ENCODE data around the gene LSM2. TPM values are rescaled to one million over a fixed set of nuclear protein-coding genes. Genes with fewer than 3 reads are reported as not detected.
"Not testable (repeated sequence)": the region's sequence is repeated elsewhere in the genome, so short reads cannot be mapped to it uniquely, and the experiment has no call there.

Gene LSM2
- polyA plus RNA-seq, 1 donor (not counting 4 experiments of a cell fraction or from before 2014, with no cell fraction given): 46.5 TPM

- FAIRE-seq: no peak
Observed at GRCh38 chr6:31842053-31842452, 35.3 kb upstream of the LSM2 start.

DNA sequence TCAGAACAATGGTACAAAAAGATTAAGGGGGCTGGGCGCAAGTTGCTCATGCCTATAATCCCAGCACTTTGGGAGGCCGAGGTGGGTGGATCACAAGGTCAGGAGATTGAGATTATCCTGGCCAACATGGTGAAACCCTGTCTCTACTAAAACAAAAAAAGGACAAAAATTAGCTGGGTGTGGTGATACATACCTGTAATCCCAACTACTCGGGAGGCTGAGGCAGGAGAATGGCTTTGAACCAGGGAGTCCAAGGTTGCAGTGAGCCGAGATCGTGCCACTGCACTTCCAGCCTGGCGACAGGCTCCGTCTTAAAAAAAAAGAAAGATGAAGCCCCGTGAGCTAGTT lies 33.0 kb upstream of the LSM2 start:
- H3K9ac ChIP-seq (ENCODE audit: control insufficient read depth, extremely low read depth, insufficient read depth, low read length); dilution Hi-C loops (cut with MboI; ENCODE audit: extremely low pct_ligation_motif_present, low sequenced_read_pairs); H2AFZ ChIP-seq (ENCODE audit: control insufficient read depth, low read length); H3K27ac ChIP-seq (ENCODE audit: control insufficient read depth, insufficient read depth, low read length); H3K4me2 ChIP-seq (ENCODE audit: control insufficient read depth, extremely low read depth, insufficient read depth, low read depth, low read length); H3K9me3 ChIP-seq (ENCODE audit: control insufficient read depth, low read depth, low read length); H3K9me1 ChIP-seq (ENCODE audit: control insufficient read depth, extremely low read depth, insufficient read depth, low read length); H3K4me3 ChIP-seq (ENCODE audit: control insufficient read depth in 2 of 3, extremely low read depth in 1 of 3, insufficient read depth in 2 of 3, low read depth in 1 of 3, low read length in 3 of 3); H3K27me3 ChIP-seq (ENCODE audit: control insufficient read depth, extremely low read depth, insufficient read depth, low read length); FAIRE-seq; DNase-seq (ENCODE audit: low read depth, low spot score): not testable (repeated sequence)
- Histone ChIP-seq H4K20me1 (ENCODE audit: control insufficient read depth, extremely low read depth, insufficient read depth, low read length) (peaks cover 39% of the 10 kb centered on the region), H3K4me1 (ENCODE audit: control insufficient read depth, extremely low read depth, insufficient read depth, low read length) (peaks cover 15% of the 10 kb centered on the region), H3K36me3 (ENCODE audit: control insufficient read depth in 2 of 2, extremely low read depth in 1 of 2, insufficient read depth in 2 of 2, low read length in 2 of 2) (peaks cover 23 to 37% of the 10 kb centered on the region in 2 experiments), H3K79me2 (ENCODE audit: control insufficient read depth, insufficient read depth, low read length) (peaks cover 44% of the 10 kb centered on the region)

More at GRCh38 chr6:31842053-31842452, 35.3 kb upstream of the LSM2 start:
- H3K9me3 ChIP-seq (ENCODE audit: control insufficient read depth, low read depth, low read length): no peaks in the 10 kb centered on the region
- H3K27me3 ChIP-seq (ENCODE audit: control insufficient read depth, extremely low read depth, insufficient read depth, low read length): no peaks in the 10 kb centered on the region
- H3K79me2 ChIP-seq (ENCODE audit: control insufficient read depth, insufficient read depth, low read length): peaks cover 21% of the 10 kb centered on the region
- no peak overlapping the region for H3K4me2 ChIP-seq (ENCODE audit: control insufficient read depth, extremely low read depth, insufficient read depth, low read depth, low read length)
- TF ChIP-seq EZH2 (IDR thresholded peaks at IDR 0.05; ENCODE audit: low read length): no peak
- TF ChIP-seq, protein P1, sequence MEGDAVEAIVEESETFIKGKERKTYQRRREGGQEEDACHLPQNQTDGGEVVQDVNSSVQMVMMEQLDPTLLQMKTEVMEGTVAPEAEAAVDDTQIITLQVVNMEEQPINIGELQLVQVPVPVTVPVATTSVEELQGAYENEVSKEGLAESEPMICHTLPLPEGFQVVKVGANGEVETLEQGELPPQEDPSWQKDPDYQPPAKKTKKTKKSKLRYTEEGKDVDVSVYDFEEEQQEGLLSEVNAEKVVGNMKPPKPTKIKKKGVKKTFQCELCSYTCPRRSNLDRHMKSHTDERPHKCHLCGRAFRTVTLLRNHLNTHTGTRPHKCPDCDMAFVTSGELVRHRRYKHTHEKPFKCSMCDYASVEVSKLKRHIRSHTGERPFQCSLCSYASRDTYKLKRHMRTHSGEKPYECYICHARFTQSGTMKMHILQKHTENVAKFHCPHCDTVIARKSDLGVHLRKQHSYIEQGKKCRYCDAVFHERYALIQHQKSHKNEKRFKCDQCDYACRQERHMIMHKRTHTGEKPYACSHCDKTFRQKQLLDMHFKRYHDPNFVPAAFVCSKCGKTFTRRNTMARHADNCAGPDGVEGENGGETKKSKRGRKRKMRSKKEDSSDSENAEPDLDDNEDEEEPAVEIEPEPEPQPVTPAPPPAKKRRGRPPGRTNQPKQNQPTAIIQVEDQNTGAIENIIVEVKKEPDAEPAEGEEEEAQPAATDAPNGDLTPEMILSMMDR (optimal IDR thresholded peaks at IDR 0.05 in 1 of 3, IDR thresholded peaks at IDR 0.05 in 1 of 3, conservative IDR thresholded peaks at IDR 0.05 in 1 of 3; ENCODE audit: extremely low read depth in 1 of 3, insufficient read depth in 2 of 3, low read length in 3 of 3): no peak
- DNase-seq (ENCODE audit: low read depth, low spot score): no peak
- H3K36me3 ChIP-seq (ENCODE audit: control insufficient read depth in 2 of 2, extremely low read depth in 1 of 2, insufficient read depth in 2 of 2, low read length in 2 of 2): peaks cover 23 to 25% of the 10 kb centered on the region in 2 experiments
- H3K9me1 ChIP-seq (ENCODE audit: control insufficient read depth, extremely low read depth, insufficient read depth, low read length): peaks cover 2% of the 10 kb centered on the region
- H3K4me3 ChIP-seq (ENCODE audit: control insufficient read depth in 2 of 3, extremely low read depth in 1 of 3, insufficient read depth in 2 of 3, low read depth in 1 of 3, low read length in 3 of 3): no peak overlapping the region
- dilution Hi-C loops (cut with MboI; ENCODE audit: extremely low pct_ligation_motif_present, low sequenced_read_pairs): no loop called here
- no peak overlapping the region for H2AFZ ChIP-seq (ENCODE audit: control insufficient read depth, low read length)
- peaks cover 14% of the 10 kb centered on the region for H3K4me1 ChIP-seq (ENCODE audit: control insufficient read depth, extremely low read depth, insufficient read depth, low read length)
- no peak overlapping the region for H3K27ac ChIP-seq (ENCODE audit: control insufficient read depth, insufficient read depth, low read length)
- H4K20me1 ChIP-seq (ENCODE audit: control insufficient read depth, extremely low read depth, insufficient read depth, low read length): peaks cover 27% of the 10 kb centered on the region
- no peak overlapping the region for H3K9ac ChIP-seq (ENCODE audit: control insufficient read depth, extremely low read depth, insufficient read depth, low read length)

DNA sequence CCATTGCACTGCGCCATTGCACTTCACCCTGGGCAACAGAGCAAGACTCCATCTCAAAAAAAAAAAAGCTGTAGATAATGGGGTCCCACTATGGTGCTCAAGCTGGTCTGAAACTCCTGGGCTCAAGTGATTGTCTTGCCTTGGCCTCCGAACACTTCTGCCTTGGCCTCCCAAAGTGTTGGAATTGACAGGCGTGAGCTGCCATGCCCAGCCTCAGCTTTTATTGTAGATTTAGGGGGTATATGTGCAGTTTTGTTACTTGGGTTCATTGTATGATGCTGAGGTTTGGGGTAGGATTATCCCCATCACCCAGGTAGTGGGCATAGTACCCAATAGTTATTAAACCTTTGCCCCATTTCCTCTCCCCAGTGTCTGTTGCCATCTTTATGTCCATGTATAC lies 32.2 kb upstream of the LSM2 start:
- dilution Hi-C loops (cut with MboI; ENCODE audit: extremely low pct_ligation_motif_present, low sequenced_read_pairs): no loop called here
- TF ChIP-seq, protein P1 (optimal IDR thresholded peaks at IDR 0.05 in 1 of 3, IDR thresholded peaks at IDR 0.05 in 1 of 3, conservative IDR thresholded peaks at IDR 0.05 in 1 of 3; ENCODE audit: extremely low read depth in 1 of 3, insufficient read depth in 2 of 3, low read length in 3 of 3): no peak
- no peak for TF ChIP-seq EZH2 (IDR thresholded peaks at IDR 0.05; ENCODE audit: low read length)
- Histone ChIP-seq H3K36me3 (ENCODE audit: control insufficient read depth in 2 of 2, extremely low read depth in 1 of 2, insufficient read depth in 2 of 2, low read length in 2 of 2) (peaks cover 23 to 37% of the 10 kb centered on the region in 2 experiments), H4K20me1 (ENCODE audit: control insufficient read depth, extremely low read depth, insufficient read depth, low read length) (peaks cover 39% of the 10 kb centered on the region), H3K27me3 (ENCODE audit: control insufficient read depth, extremely low read depth, insufficient read depth, low read length) (no peaks in the 10 kb centered on the region), H3K4me2 (ENCODE audit: control insufficient read depth, extremely low read depth, insufficient read depth, low read depth, low read length) (peak overlapping the region; percentile 27), H3K4me1 (ENCODE audit: control insufficient read depth, extremely low read depth, insufficient read depth, low read length) (peaks cover 15% of the 10 kb centered on the region), H3K27ac (ENCODE audit: control insufficient read depth, insufficient read depth, low read length) (no peak overlapping the region), H2AFZ (ENCODE audit: control insufficient read depth, low read length) (no peak overlapping the region), H3K9me3 (ENCODE audit: control insufficient read depth, low read depth, low read length) (no peaks in the 10 kb centered on the region), H3K9me1 (ENCODE audit: control insufficient read depth, extremely low read depth, insufficient read depth, low read length) (peaks cover 2% of the 10 kb centered on the region), H3K9ac (ENCODE audit: control insufficient read depth, extremely low read depth, insufficient read depth, low read length) (no peak overlapping the region), H3K4me3 (ENCODE audit: control insufficient read depth in 2 of 3, extremely low read depth in 1 of 3, insufficient read depth in 2 of 3, low read depth in 1 of 3, low read length in 3 of 3) (peak overlapping the region in 1 of 3 experiments; percentile 34), H3K79me2 (ENCODE audit: control insufficient read depth, insufficient read depth, low read length) (peaks cover 45% of the 10 kb centered on the region)
- FAIRE-seq (no peak), DNase-seq (ENCODE audit: low read depth, low spot score) (no peak)

DNA sequence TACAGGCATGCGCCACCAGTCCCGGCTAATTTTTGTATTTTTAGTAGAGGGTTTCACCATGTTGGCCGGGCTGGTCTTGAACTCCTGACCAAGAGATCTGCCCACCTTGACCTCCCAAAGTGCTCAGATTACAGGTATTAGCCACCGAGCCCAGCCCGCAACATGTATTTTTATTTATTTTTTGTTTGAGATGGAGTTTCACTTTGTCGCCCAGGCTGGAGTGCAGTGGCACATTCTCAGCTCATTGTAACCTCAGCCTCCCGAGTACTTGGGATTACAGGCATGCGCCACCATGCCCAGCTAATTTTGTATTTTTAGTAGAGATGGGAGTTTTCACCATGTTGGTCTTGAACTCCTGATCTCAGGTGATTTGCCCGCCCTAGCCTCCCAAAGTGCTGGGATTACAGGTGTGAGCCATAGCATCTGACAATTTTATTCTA lies 31.4 kb upstream of the LSM2 start:
- H2AFZ ChIP-seq (ENCODE audit: control insufficient read depth, low read length); H3K27ac ChIP-seq (ENCODE audit: control insufficient read depth, insufficient read depth, low read length); H3K9me3 ChIP-seq (ENCODE audit: control insufficient read depth, low read depth, low read length); FAIRE-seq; H3K9me1 ChIP-seq (ENCODE audit: control insufficient read depth, extremely low read depth, insufficient read depth, low read length); dilution Hi-C loops (cut with MboI; ENCODE audit: extremely low pct_ligation_motif_present, low sequenced_read_pairs); H3K27me3 ChIP-seq (ENCODE audit: control insufficient read depth, extremely low read depth, insufficient read depth, low read length); DNase-seq (ENCODE audit: low read depth, low spot score): not testable (repeated sequence)
- Histone ChIP-seq H4K20me1 (ENCODE audit: control insufficient read depth, extremely low read depth, insufficient read depth, low read length) (peaks cover 39% of the 10 kb centered on the region), H3K36me3 (ENCODE audit: control insufficient read depth in 2 of 2, extremely low read depth in 1 of 2, insufficient read depth in 2 of 2, low read length in 2 of 2) (peaks cover 23 to 37% of the 10 kb centered on the region in 2 experiments), H3K4me3 (ENCODE audit: control insufficient read depth in 2 of 3, extremely low read depth in 1 of 3, insufficient read depth in 2 of 3, low read depth in 1 of 3, low read length in 3 of 3) (peak overlapping the region in 2 of 3 experiments; percentile 78 to 92), H3K9ac (ENCODE audit: control insufficient read depth, extremely low read depth, insufficient read depth, low read length) (peak overlapping the region; percentile 97), H3K4me1 (ENCODE audit: control insufficient read depth, extremely low read depth, insufficient read depth, low read length) (peaks cover 15% of the 10 kb centered on the region), H3K4me2 (ENCODE audit: control insufficient read depth, extremely low read depth, insufficient read depth, low read depth, low read length) (peak overlapping the region; percentile 95), H3K79me2 (ENCODE audit: control insufficient read depth, insufficient read depth, low read length) (peaks cover 45% of the 10 kb centered on the region)
